ENCODE data around the gene ZNF497. TPM values are rescaled to one million over a fixed set of nuclear protein-coding genes. Genes with fewer than 3 reads are reported as not detected.
"Not testable (repeated sequence)": the region's sequence is repeated elsewhere in the genome, so short reads cannot be mapped to it uniquely, and the experiment has no call there.

Gene ZNF497
- total RNA-seq, 4 donors from 2014 or later = 7.1 to 16.2 (median 8.1) TPM

- Histone ChIP-seq H3K27me3 (no peaks in the 10 kb centered on the region), H3K36me3 (no peaks in the 10 kb centered on the region), H3K4me3 (replicated peaks in 1 of 3) (no peak overlapping the region), H3K9me3 (no peaks in the 10 kb centered on the region), H3K4me1 (peaks cover 7 to 16% of the 10 kb centered on the region in 2 donors), H3K27ac (no peak overlapping the region)
- intact Hi-C loops (cut with DNase I) = no loop called here
- TF ChIP-seq, protein P1, sequence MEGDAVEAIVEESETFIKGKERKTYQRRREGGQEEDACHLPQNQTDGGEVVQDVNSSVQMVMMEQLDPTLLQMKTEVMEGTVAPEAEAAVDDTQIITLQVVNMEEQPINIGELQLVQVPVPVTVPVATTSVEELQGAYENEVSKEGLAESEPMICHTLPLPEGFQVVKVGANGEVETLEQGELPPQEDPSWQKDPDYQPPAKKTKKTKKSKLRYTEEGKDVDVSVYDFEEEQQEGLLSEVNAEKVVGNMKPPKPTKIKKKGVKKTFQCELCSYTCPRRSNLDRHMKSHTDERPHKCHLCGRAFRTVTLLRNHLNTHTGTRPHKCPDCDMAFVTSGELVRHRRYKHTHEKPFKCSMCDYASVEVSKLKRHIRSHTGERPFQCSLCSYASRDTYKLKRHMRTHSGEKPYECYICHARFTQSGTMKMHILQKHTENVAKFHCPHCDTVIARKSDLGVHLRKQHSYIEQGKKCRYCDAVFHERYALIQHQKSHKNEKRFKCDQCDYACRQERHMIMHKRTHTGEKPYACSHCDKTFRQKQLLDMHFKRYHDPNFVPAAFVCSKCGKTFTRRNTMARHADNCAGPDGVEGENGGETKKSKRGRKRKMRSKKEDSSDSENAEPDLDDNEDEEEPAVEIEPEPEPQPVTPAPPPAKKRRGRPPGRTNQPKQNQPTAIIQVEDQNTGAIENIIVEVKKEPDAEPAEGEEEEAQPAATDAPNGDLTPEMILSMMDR (IDR thresholded peaks at IDR 0.05) = no peak
- no peak for TF ChIP-seq POLR2A (IDR thresholded peaks at IDR 0.05)
- DNase-seq = no peak
- WGBS, 2 donors = 46 to 49% methylated on average over 8 of the region's 8 CpGs
Measured at GRCh38 chr19:58349590-58349989, 13.0 kb downstream of the ZNF497 start.

DNA sequence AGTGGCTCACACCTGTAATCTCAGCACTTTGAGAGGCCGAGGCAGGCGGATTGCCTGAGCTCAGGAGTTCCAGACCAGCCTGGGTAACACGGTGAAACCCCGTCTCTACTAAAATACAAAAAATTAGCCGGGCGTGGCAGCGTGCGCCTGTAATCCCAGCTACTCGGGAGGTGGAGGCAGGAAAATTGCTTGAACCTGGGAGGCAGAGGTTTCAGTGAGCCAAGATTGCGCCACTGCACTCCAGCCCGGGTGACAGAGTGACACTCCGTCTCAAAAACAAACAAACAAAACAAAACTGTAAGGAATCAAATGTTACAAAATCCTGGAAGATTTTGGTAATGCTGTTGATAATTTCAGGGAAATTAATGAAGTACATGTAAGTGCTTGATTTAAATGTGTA is 14.5 kb downstream of the ZNF497 start:
- H3K36me3 ChIP-seq; intact Hi-C loops (cut with DNase I); H3K9me3 ChIP-seq: not testable (repeated sequence)

GRCh38 chr19:58346961-58347929 is 15.3 kb downstream of the ZNF497 start:
- H3K27ac ChIP-seq = peak overlapping the region in 2 of 3 donors; percentile 33 to 77
- TF ChIP-seq, protein P1 (IDR thresholded peaks at IDR 0.05) = no peak
- peak in 1 of 2 donors; percentile 43 for TF ChIP-seq POLR2A (IDR thresholded peaks at IDR 0.05)
- DNase-seq = peak; percentile 27 to 45
- intact Hi-C loops (cut with DNase I) = no loop called here
- H3K9me3 ChIP-seq = no peaks in the 10 kb centered on the region
- H3K27me3 ChIP-seq = no peaks in the 10 kb centered on the region
- peak overlapping the region in 2 of 3 donors; percentile 31 to 55 for H3K4me3 ChIP-seq (replicated peaks in 1 of 3)
- H3K36me3 ChIP-seq = no peaks in the 10 kb centered on the region
- H3K4me1 ChIP-seq = peaks cover 9 to 18% of the 10 kb centered on the region in 2 donors
- WGBS, 2 donors = 2 to 4% methylated on average over 24 to 37 of the region's 82 CpGs

More for the DNA sequence above, 14.5 kb downstream of the ZNF497 start:
- Histone ChIP-seq H3K27ac (peak overlapping the region in 1 of 3 donors; percentile 17), H3K4me3 (replicated peaks in 1 of 3) (peak overlapping the region in 2 of 3 donors; percentile 31 to 55), H3K4me1 (peaks cover 9 to 18% of the 10 kb centered on the region in 2 donors)
- H3K27me3 ChIP-seq, DNase-seq: not testable (repeated sequence)
- WGBS, 2 donors = 19 to 24% methylated on average over 12 of the region's 12 CpGs

DNA sequence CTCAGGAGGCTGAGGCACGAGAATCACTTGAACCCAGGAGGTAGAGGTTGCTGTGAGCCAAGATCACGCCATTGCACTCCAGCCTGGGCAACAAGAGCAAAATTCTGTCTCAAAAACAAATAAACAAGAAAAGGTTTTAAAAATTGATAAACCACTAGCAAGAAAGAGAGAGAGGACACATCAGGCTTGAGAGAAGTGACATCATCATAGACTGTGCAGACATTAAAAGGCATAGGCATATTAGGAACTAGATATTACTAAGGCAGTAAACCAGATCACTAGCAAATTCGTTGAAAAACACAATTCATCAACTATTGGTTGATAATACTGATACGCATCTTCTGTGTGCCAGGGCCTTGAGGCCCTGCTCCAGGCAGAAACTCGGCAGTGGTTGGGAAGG is 17.0 kb downstream of the ZNF497 start:
- TF ChIP-seq POLR2A (IDR thresholded peaks at IDR 0.05) = no peak
- TF ChIP-seq, protein P1 (IDR thresholded peaks at IDR 0.05) = no peak
- DNase-seq = no peak
- Histone ChIP-seq H3K4me3 (replicated peaks in 1 of 3) (no peak overlapping the region), H3K27me3 (no peaks in the 10 kb centered on the region), H3K36me3 (no peaks in the 10 kb centered on the region), H3K27ac (no peak overlapping the region), H3K9me3 (no peaks in the 10 kb centered on the region), H3K4me1 (peaks cover 9 to 17% of the 10 kb centered on the region in 2 donors)
- 79 to 81% methylated on average over 5 of the region's 5 CpGs for WGBS, 2 donors
- intact Hi-C loops (cut with DNase I) = no loop called here

DNA sequence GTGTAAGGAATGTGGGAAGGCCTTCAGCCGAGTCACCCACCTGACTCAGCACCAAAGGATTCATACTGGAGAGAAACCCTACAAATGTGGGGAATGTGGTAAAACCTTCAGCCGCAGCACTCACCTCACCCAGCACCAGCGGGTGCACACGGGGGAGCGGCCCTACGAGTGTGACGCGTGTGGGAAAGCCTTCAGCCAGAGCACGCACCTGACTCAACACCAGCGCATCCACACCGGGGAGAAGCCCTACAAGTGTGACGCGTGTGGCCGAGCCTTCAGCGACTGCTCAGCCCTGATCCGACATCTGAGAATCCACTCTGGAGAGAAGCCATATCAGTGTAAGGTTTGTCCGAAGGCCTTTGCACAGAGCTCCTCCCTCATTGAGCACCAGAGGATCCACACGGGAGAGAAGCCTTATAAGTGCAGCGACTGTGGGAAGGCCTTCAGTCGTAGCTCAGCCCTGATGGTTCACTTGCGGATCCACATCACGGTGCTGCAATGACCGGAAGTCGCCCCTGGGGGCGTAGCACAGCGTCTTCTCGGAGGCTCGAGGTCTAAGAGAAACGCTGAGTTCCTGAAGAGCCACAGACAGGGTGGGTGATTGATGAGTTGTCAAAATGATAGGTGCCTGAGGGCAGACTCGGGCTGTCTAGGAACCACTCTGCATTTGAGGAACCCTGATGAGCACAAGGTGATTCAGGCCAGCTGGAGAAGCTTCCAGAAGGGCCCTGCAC is 23.6 kb downstream of the ZNF497 start:
- H3K4me1 ChIP-seq = peaks cover 0 to 3% of the 10 kb centered on the region in 2 donors
- H3K36me3 ChIP-seq = peaks cover 15 to 24% of the 10 kb centered on the region in 2 donors
- TF ChIP-seq, protein P1 (IDR thresholded peaks at IDR 0.05) = no peak
- TF ChIP-seq POLR2A (IDR thresholded peaks at IDR 0.05) = no peak
- 78 to 80% methylated on average over 27 to 30 of the region's 30 CpGs for WGBS, 2 donors
- H3K27ac ChIP-seq = no peak overlapping the region
- no peaks in the 10 kb centered on the region for H3K27me3 ChIP-seq
- DNase-seq = no peak
- intact Hi-C loops (cut with DNase I) = no loop called here
- no peaks in the 10 kb centered on the region for H3K9me3 ChIP-seq
- no peak overlapping the region for H3K4me3 ChIP-seq (replicated peaks in 1 of 3)

Measured in thyroid gland (tissue), 4 donors.